ENCODE data around the gene NTM.

- TF ChIP-seq CTCF (IDR thresholded peaks at IDR 0.05; ENCODE audit: insufficient read depth, low read length) (peak; percentile 53), POLR2AphosphoS5 (IDR thresholded peaks at IDR 0.05; ENCODE audit: low read depth) (no peak), SPI1 (IDR thresholded peaks at IDR 0.05; ENCODE audit: borderline replicate concordance, low read depth) (no peak), GABPA (IDR thresholded peaks at IDR 0.05; ENCODE audit: low read depth) (no peak)
- TF ChIP-seq, protein P1, sequence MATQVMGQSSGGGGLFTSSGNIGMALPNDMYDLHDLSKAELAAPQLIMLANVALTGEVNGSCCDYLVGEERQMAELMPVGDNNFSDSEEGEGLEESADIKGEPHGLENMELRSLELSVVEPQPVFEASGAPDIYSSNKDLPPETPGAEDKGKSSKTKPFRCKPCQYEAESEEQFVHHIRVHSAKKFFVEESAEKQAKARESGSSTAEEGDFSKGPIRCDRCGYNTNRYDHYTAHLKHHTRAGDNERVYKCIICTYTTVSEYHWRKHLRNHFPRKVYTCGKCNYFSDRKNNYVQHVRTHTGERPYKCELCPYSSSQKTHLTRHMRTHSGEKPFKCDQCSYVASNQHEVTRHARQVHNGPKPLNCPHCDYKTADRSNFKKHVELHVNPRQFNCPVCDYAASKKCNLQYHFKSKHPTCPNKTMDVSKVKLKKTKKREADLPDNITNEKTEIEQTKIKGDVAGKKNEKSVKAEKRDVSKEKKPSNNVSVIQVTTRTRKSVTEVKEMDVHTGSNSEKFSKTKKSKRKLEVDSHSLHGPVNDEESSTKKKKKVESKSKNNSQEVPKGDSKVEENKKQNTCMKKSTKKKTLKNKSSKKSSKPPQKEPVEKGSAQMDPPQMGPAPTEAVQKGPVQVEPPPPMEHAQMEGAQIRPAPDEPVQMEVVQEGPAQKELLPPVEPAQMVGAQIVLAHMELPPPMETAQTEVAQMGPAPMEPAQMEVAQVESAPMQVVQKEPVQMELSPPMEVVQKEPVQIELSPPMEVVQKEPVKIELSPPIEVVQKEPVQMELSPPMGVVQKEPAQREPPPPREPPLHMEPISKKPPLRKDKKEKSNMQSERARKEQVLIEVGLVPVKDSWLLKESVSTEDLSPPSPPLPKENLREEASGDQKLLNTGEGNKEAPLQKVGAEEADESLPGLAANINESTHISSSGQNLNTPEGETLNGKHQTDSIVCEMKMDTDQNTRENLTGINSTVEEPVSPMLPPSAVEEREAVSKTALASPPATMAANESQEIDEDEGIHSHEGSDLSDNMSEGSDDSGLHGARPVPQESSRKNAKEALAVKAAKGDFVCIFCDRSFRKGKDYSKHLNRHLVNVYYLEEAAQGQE (IDR thresholded peaks at IDR 0.05; ENCODE audit: insufficient replicate concordance, low read depth) = no peak
Observed at GRCh38 chr11:131867457-131868257, 497.2 kb downstream of the NTM start.
